Fibroblast of villous mesenchyme (primary cell): ENCODE measurements around the gene WDFY2. TPM values are rescaled to one million over a fixed set of nuclear protein-coding genes. Genes with fewer than 3 reads are reported as not detected.

ENCODE experiments used
- DNase-seq: peaks from one replicate; pipeline ENCODE4 v3.0.0-alpha.2; 2010; ENCODE audit warnings: low read depth
- H3K4me3 ChIP-seq: 2 replicates; pipeline ENCODE4 v1.5.1; 2011; ENCODE audit warnings: low read depth, mild to moderate bottlenecking, low read length
- total RNA-seq: library from RNA; depleted of rRNA; stranded (reverse); fragments of >200 nt; gene quantifications from 2 replicates; pipeline ENCODE4 v1.2.3, GENCODE V29; 2012
- TF ChIP-seq, protein P1 (sequence below): IDR thresholded peaks from 2 replicates; pipeline ENCODE4 v1.5.1; 2012; ENCODE audit warnings: low read depth, mild to moderate bottlenecking, low read length; ENCODE audit not compliant: insufficient read depth

WDFY2 gene
- total RNA-seq, 1 donor, result 6.0 TPM

- DNase-seq, result no peak
- H3K4me3 ChIP-seq, result no peak overlapping the region
- TF ChIP-seq, protein P1, sequence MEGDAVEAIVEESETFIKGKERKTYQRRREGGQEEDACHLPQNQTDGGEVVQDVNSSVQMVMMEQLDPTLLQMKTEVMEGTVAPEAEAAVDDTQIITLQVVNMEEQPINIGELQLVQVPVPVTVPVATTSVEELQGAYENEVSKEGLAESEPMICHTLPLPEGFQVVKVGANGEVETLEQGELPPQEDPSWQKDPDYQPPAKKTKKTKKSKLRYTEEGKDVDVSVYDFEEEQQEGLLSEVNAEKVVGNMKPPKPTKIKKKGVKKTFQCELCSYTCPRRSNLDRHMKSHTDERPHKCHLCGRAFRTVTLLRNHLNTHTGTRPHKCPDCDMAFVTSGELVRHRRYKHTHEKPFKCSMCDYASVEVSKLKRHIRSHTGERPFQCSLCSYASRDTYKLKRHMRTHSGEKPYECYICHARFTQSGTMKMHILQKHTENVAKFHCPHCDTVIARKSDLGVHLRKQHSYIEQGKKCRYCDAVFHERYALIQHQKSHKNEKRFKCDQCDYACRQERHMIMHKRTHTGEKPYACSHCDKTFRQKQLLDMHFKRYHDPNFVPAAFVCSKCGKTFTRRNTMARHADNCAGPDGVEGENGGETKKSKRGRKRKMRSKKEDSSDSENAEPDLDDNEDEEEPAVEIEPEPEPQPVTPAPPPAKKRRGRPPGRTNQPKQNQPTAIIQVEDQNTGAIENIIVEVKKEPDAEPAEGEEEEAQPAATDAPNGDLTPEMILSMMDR, result no peak
Observed at GRCh38 chr13:51806566-51806965, 222.3 kb downstream of the WDFY2 start.

GRCh38 chr13:51807041-51807440, 222.8 kb downstream of the WDFY2 start:
- H3K4me3 ChIP-seq, result no peak overlapping the region
- no peak for DNase-seq
- TF ChIP-seq, protein P1, result no peak

DNA sequence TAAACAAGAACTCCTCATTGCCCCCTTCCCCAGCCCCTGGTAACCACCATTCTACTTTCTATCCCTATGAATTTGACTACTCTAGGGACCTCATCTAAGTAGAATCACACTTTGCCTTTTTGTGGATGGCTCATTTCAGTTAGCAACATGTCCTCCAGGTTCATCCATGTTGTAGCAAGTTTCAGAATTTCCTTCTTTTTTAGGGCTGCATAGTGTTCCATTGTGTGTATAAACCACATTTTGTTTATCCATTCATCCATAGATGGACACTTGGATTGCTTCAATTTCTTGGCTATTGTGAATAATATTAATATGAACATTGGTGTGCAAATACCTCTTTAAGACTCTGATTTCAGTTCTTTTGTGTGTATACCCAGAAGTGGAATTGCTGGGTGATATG, 224.5 kb downstream of the WDFY2 start:
- no peak overlapping the region for H3K4me3 ChIP-seq
- TF ChIP-seq, protein P1, result no peak
- DNase-seq, result no peak

GRCh38 chr13:51811046-51811445, 226.8 kb downstream of the WDFY2 start:
- DNase-seq, result no peak
- TF ChIP-seq, protein P1, result no peak
- no peak overlapping the region for H3K4me3 ChIP-seq

GRCh38 chr13:51811920-51812451, 227.7 kb downstream of the WDFY2 start:
- no peak overlapping the region for H3K4me3 ChIP-seq
- DNase-seq, result no peak
- TF ChIP-seq, protein P1, result no peak

DNA sequence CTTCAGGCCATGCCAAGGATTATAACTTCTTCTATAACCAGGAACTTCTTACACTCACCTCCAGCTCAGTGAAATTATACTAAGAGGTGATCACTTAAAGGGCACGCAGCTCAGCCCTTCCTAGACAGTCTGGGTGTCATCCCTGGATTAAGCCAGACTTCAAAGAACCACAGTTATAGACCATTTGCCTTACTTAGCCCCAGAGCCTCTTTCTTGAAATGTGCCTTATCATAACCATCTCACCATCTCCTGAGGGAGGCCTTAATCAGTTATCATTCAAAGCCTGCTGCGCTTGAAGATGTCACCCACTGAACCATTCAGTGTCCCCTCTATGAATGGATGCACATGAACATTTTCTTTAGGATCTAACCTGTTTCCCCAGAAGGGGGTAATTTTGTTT, 229.8 kb downstream of the WDFY2 start:
- TF ChIP-seq, protein P1, result no peak
- no peak for DNase-seq
- no peak overlapping the region for H3K4me3 ChIP-seq
